Liver (tissue), 9 donors: ENCODE results near the gene RNF111. TPM values are rescaled to one million over a fixed set of nuclear protein-coding genes. Genes with fewer than 3 reads are reported as not detected.
"Not testable (repeated sequence)": the region's sequence is repeated elsewhere in the genome, so short reads cannot be mapped to it uniquely, and the experiment has no call there.

ENCODE experiments used
- DNase-seq: peaks from one replicate; pipeline ENCODE4 v3.0.0-alpha.2; 2017; ENCODE audit warnings: low spot score
- H3K27ac ChIP-seq, 2 donors: one replicate each; pipeline ENCODE4 v1.7.0; 2013; ENCODE audit warnings: inconsistent platforms in 2 of 2, low read length in 2 of 2, control low read depth in 1 of 2, low read depth in 1 of 2, mild to moderate bottlenecking in 1 of 2
- H3K27me3 ChIP-seq, 4 donors: one replicate each; pipeline versions ENCODE4 v1.6.1 to v1.7.0; 2013; ENCODE audit warnings: low read length in 3 of 4, inconsistent platforms in 1 of 4, mild to moderate bottlenecking in 1 of 4, moderate library complexity in 1 of 4; ENCODE audit not compliant: control insufficient read depth in 4 of 4, insufficient read depth in 4 of 4
- H3K36me3 ChIP-seq, 4 donors: one replicate each; pipeline versions ENCODE4 v1.6.1 to v1.7.0; 2013; ENCODE audit warnings: low read length in 3 of 4, mild to moderate bottlenecking in 3 of 4, low read depth in 1 of 4, moderate library complexity in 1 of 4; ENCODE audit not compliant: control insufficient read depth in 4 of 4, insufficient read depth in 3 of 4
- H3K4me1 ChIP-seq, 4 donors: one replicate each; pipeline versions ENCODE4 v1.6.1 to v1.7.0; 2013; ENCODE audit warnings: low read length in 3 of 4, mild to moderate bottlenecking in 3 of 4, moderate library complexity in 1 of 4; ENCODE audit not compliant: control insufficient read depth in 4 of 4, insufficient read depth in 4 of 4
- H3K4me3 ChIP-seq, 3 donors: one replicate each; pipeline versions ENCODE4 v1.6.1 to v1.7.0; 2013; ENCODE audit warnings: low read length in 3 of 3, control low read depth in 1 of 3, low read depth in 1 of 3, mild to moderate bottlenecking in 1 of 3
- H3K9ac ChIP-seq, 2 donors: one replicate each; pipeline ENCODE4 v1.7.0; 2013; ENCODE audit warnings: low read length in 2 of 2, mild to moderate bottlenecking in 2 of 2, moderate library complexity in 2 of 2, control low read depth in 1 of 2, low read depth in 1 of 2
- H3K9me3 ChIP-seq, 4 donors: one replicate each; pipeline versions ENCODE4 v1.6.1 to v1.7.0; 2013; ENCODE audit warnings: low read length in 3 of 4; ENCODE audit not compliant: control insufficient read depth in 4 of 4
- EGR1 ChIP-seq, 2 donors: IDR thresholded peaks; 2 replicates each; pipeline ENCODE4 v1.6.1; 2016 to 2018; ENCODE audit warnings: antibody characterized with exemption in 2 of 2, low read depth in 2 of 2
- FOXA1 ChIP-seq: IDR thresholded peaks from 2 replicates; pipeline ENCODE4 v1.6.1; 2016; ENCODE audit warnings: antibody characterized with exemption
- FOXA2 ChIP-seq: IDR thresholded peaks from 2 replicates; pipeline ENCODE4 v1.6.1; 2016; ENCODE audit warnings: antibody characterized with exemption
- GABPA ChIP-seq, 2 donors: IDR thresholded peaks in 1 of 2; conservative IDR thresholded peaks in 1 of 2; 2 replicates each; pipeline ENCODE4 v1.6.1; 2016; ENCODE audit warnings: antibody characterized with exemption in 2 of 2, mild to moderate bottlenecking in 1 of 2, moderate library complexity in 1 of 2
- HNF4A ChIP-seq, 2 donors: conservative IDR thresholded peaks; 2 replicates each; pipeline ENCODE4 v1.6.1; 2016; ENCODE audit warnings: antibody characterized with exemption in 2 of 2, mild to moderate bottlenecking in 2 of 2
- HNF4G ChIP-seq: IDR thresholded peaks from 2 replicates; pipeline ENCODE4 v1.6.1; 2016; ENCODE audit warnings: antibody characterized with exemption
- JUND ChIP-seq, 2 donors: IDR thresholded peaks; 2 replicates each; pipeline ENCODE4 v1.6.1; 2016; ENCODE audit warnings: antibody characterized with exemption in 2 of 2
- NR2F2 ChIP-seq: IDR thresholded peaks from 2 replicates; pipeline ENCODE4 v1.6.1; 2016; ENCODE audit warnings: antibody characterized with exemption
- RAD21 ChIP-seq, 2 donors: IDR thresholded peaks; 2 replicates each; pipeline ENCODE4 v1.6.1; 2016; ENCODE audit warnings: antibody characterized with exemption in 2 of 2, mild to moderate bottlenecking in 2 of 2
- RXRA ChIP-seq, 2 donors: IDR thresholded peaks; 2 replicates each; pipeline ENCODE4 v1.6.1; 2017 to 2018; ENCODE audit warnings: antibody characterized with exemption in 2 of 2, mild to moderate bottlenecking in 1 of 2
- SP1 ChIP-seq: IDR thresholded peaks from 2 replicates; pipeline ENCODE4 v1.6.1; 2018; ENCODE audit warnings: antibody characterized with exemption, mild to moderate bottlenecking
- TAF1 ChIP-seq: conservative IDR thresholded peaks from 2 replicates; pipeline ENCODE4 v1.6.1; 2016; ENCODE audit warnings: antibody characterized with exemption, mild to moderate bottlenecking
- YY1 ChIP-seq: IDR thresholded peaks from 2 replicates; pipeline ENCODE4 v1.6.1; 2016; ENCODE audit warnings: antibody characterized with exemption, mild to moderate bottlenecking
- WGBS: extraction: QIAGEN DNeasy Blood & Tissue Kit; methylation state at CpG from one replicate; pipeline ENCODE4 v1.1.7; 2013; 5-methylcytosine and 5-hydroxymethylcytosine counted together
- polyA plus RNA-seq, 2 donors: library from polyadenylated mRNA; stranded (reverse) in 1 of 2; unstranded in 1 of 2; fragments of 200-250 nt in 1 of 2; fragments of >200 nt in 1 of 2; fragmentation: Nextera tagmentation in 1 of 2; extraction: Ambion mirVana in 1 of 2; gene quantifications; one replicate each; pipeline versions ENCODE4 v1.2.1 to v1.2.3, GENCODE V29; 2013 to 2015
- total RNA-seq, 2 donors: library from RNA; depleted of rRNA; stranded (reverse); fragments of >200 nt; gene quantifications; one replicate each; pipeline ENCODE4 v1.2.3, GENCODE V29; 2014
- TF ChIP-seq, protein P1 (sequence below): IDR thresholded peaks from 2 replicates; pipeline ENCODE4 v1.6.1; 2016; ENCODE audit warnings: antibody characterized with exemption
- TF ChIP-seq, protein P2 (sequence below): fragments of 150-350 bp; IDR thresholded peaks from 2 replicates; pipeline ENCODE4 v1.5.1; 2017; ENCODE audit warnings: improper control_type of control experiment, low read depth, low read length; ENCODE audit not compliant: missing input control
- TF ChIP-seq, protein P3 (sequence below): IDR thresholded peaks from 2 replicates; pipeline ENCODE4 v1.6.1; 2016; ENCODE audit warnings: antibody characterized with exemption
- TF ChIP-seq, protein P4 (sequence below): IDR thresholded peaks from 2 replicates; pipeline ENCODE4 v1.6.1; 2016; ENCODE audit warnings: antibody characterized with exemption, mild to moderate bottlenecking
- TF ChIP-seq, protein P5 (sequence below): IDR thresholded peaks from 2 replicates; pipeline ENCODE4 v1.6.1; 2016; ENCODE audit warnings: antibody characterized with exemption
- donor health status: healthy.
- donor health status: healthy.
- donor health status: healthy.
- donor health status: healthy.
- donor health status: healthy.

The RNF111 gene
- total and polyA plus RNA-seq, 4 donors, result 5.1 to 16.9 (median 10.4) TPM

DNA sequence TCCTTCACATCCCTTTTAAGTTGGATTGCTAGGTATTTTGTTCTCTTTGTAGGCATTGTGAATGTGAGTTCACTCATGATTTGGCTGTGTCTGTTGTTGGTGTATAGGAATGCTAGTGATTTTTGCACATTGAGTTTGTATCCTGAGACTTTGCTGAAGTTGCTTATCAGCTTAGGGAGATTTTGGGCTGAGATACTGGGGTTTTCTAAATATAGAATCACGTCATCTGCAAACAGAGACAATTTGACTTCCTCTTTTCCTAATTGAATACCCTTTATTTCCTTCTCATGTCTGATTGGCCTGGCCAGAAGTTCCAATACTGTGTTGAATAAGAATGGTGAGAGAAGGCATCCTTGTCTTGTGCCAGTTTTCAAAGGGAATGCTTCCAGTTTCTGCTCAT, 139.8 kb downstream of the RNF111 start:
- H3K9ac ChIP-seq, H3K27me3 ChIP-seq, H3K27ac ChIP-seq, H3K36me3 ChIP-seq, DNase-seq, H3K4me3 ChIP-seq, H3K4me1 ChIP-seq, H3K9me3 ChIP-seq: not testable (repeated sequence)
- WGBS, result 92% methylated on average over 1 of the region's 1 CpG

DNA sequence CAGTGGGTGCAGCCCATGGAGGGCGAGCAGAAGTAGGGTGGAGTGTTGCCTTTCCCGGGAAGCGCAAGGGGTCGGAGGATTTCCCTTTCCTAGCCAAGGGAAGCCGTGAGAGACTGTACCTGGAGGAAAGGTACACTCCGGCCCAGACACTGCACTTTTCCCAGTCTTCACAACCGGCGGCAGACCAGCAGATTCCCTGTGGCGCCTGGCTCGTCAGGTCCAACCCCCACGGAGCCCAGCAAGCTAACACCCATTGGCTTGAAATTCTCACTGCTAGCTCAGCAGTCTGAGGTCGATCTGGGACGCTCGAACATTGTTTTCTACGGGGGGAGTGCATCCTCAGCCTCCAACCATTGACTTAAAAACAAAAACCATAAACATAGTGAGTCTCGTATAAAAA, 144.0 kb downstream of the RNF111 start:
- TF ChIP-seq HNF4A (conservative IDR thresholded peaks at IDR 0.05), result no peak
- TF ChIP-seq TAF1, result no peak
- TF ChIP-seq SP1, result no peak
- Histone ChIP-seq H3K36me3 (peaks cover 0 to 24% (median 20%) of the 10 kb centered on the region in 4 donors), H3K9ac (no peak overlapping the region), H3K27me3 (no peaks in the 10 kb centered on the region), H3K4me1 (no peaks in the 10 kb centered on the region), H3K4me3 (no peak overlapping the region), H3K27ac (no peak overlapping the region), H3K9me3 (peaks cover 0 to 4% (median under 1%) of the 10 kb centered on the region in 4 donors)
- no peak for DNase-seq
- 97% methylated on average over 16 of the region's 16 CpGs for WGBS

DNA sequence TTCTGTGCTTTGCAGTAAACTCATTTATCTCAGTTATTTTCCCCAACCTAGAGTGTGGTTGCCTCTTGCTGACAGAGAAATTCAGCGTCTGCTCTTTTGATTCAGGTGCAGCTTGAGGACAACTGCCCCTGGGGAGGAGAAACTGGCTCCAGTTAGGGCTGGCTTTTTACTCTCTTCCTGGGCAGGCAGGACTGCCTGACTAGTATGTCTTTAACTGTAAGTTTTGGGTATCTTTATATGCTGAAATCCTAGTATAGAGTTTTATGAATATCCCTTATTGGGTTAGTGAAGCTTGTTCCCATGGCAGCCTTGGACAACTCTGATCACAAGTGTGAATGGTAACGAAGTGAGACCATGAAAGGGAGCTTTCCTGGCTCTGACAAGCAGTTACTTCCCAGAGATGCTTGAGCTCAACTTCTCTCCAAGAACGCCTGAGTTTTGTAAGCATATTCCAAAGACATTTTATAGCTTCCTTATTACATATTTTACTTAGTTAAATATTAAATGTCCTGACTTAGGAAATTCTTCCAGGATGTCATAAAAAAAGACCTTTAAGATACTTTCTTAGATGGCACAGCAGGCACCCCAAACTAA, 144.6 kb downstream of the RNF111 start:
- TF ChIP-seq GABPA (IDR thresholded peaks at IDR 0.05 in 1 of 2, conservative IDR thresholded peaks at IDR 0.05 in 1 of 2), result no peak
- no peak for TF ChIP-seq FOXA1
- TF ChIP-seq YY1, result no peak
- no peak for TF ChIP-seq RXRA (IDR thresholded peaks at IDR 0.05)
- TF ChIP-seq SP1, result no peak
- no peak for TF ChIP-seq RAD21 (IDR thresholded peaks at IDR 0.05)
- TF ChIP-seq, protein P1, sequence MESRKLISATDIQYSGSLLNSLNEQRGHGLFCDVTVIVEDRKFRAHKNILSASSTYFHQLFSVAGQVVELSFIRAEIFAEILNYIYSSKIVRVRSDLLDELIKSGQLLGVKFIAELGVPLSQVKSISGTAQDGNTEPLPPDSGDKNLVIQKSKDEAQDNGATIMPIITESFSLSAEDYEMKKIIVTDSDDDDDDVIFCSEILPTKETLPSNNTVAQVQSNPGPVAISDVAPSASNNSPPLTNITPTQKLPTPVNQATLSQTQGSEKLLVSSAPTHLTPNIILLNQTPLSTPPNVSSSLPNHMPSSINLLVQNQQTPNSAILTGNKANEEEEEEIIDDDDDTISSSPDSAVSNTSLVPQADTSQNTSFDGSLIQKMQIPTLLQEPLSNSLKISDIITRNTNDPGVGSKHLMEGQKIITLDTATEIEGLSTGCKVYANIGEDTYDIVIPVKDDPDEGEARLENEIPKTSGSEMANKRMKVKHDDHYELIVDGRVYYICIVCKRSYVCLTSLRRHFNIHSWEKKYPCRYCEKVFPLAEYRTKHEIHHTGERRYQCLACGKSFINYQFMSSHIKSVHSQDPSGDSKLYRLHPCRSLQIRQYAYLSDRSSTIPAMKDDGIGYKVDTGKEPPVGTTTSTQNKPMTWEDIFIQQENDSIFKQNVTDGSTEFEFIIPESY, result no peak
- no peak for TF ChIP-seq NR2F2
- TF ChIP-seq, protein P2, sequence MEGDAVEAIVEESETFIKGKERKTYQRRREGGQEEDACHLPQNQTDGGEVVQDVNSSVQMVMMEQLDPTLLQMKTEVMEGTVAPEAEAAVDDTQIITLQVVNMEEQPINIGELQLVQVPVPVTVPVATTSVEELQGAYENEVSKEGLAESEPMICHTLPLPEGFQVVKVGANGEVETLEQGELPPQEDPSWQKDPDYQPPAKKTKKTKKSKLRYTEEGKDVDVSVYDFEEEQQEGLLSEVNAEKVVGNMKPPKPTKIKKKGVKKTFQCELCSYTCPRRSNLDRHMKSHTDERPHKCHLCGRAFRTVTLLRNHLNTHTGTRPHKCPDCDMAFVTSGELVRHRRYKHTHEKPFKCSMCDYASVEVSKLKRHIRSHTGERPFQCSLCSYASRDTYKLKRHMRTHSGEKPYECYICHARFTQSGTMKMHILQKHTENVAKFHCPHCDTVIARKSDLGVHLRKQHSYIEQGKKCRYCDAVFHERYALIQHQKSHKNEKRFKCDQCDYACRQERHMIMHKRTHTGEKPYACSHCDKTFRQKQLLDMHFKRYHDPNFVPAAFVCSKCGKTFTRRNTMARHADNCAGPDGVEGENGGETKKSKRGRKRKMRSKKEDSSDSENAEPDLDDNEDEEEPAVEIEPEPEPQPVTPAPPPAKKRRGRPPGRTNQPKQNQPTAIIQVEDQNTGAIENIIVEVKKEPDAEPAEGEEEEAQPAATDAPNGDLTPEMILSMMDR, result no peak
- TF ChIP-seq FOXA2, result no peak
- TF ChIP-seq, protein P3, sequence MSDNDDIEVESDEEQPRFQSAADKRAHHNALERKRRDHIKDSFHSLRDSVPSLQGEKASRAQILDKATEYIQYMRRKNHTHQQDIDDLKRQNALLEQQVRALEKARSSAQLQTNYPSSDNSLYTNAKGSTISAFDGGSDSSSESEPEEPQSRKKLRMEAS, result no peak
- TF ChIP-seq EGR1 (IDR thresholded peaks at IDR 0.05; ENCODE audit: low read depth in 2 of 2), result no peak
- TF ChIP-seq, protein P4, sequence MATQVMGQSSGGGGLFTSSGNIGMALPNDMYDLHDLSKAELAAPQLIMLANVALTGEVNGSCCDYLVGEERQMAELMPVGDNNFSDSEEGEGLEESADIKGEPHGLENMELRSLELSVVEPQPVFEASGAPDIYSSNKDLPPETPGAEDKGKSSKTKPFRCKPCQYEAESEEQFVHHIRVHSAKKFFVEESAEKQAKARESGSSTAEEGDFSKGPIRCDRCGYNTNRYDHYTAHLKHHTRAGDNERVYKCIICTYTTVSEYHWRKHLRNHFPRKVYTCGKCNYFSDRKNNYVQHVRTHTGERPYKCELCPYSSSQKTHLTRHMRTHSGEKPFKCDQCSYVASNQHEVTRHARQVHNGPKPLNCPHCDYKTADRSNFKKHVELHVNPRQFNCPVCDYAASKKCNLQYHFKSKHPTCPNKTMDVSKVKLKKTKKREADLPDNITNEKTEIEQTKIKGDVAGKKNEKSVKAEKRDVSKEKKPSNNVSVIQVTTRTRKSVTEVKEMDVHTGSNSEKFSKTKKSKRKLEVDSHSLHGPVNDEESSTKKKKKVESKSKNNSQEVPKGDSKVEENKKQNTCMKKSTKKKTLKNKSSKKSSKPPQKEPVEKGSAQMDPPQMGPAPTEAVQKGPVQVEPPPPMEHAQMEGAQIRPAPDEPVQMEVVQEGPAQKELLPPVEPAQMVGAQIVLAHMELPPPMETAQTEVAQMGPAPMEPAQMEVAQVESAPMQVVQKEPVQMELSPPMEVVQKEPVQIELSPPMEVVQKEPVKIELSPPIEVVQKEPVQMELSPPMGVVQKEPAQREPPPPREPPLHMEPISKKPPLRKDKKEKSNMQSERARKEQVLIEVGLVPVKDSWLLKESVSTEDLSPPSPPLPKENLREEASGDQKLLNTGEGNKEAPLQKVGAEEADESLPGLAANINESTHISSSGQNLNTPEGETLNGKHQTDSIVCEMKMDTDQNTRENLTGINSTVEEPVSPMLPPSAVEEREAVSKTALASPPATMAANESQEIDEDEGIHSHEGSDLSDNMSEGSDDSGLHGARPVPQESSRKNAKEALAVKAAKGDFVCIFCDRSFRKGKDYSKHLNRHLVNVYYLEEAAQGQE, result no peak
- TF ChIP-seq, protein P5, sequence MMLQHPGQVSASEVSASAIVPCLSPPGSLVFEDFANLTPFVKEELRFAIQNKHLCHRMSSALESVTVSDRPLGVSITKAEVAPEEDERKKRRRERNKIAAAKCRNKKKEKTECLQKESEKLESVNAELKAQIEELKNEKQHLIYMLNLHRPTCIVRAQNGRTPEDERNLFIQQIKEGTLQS, result no peak
- TF ChIP-seq HNF4G, result no peak
- no peak for TF ChIP-seq HNF4A (conservative IDR thresholded peaks at IDR 0.05)
- TF ChIP-seq TAF1, result no peak
- TF ChIP-seq JUND (IDR thresholded peaks at IDR 0.05), result no peak
- 86% methylated on average over 3 of the region's 3 CpGs for WGBS
- Histone ChIP-seq H3K4me1 (no peaks in the 10 kb centered on the region), H3K9ac (no peak overlapping the region), H3K4me3 (no peak overlapping the region), H3K27ac (no peak overlapping the region), H3K27me3 (no peaks in the 10 kb centered on the region), H3K9me3 (peaks cover 0 to 3% (median under 1%) of the 10 kb centered on the region in 4 donors), H3K36me3 (peaks cover under 1 to 29% (median 25%) of the 10 kb centered on the region in 4 donors)
- DNase-seq, result no peak
